ENCODE measurements around the gene JAZF1.

GRCh38 chr7:28005075-28005846 lies 175.3 kb downstream of the JAZF1 start:
- TF ChIP-seq CTCF (IDR thresholded peaks at IDR 0.05), result no peak
- no peak for TF ChIP-seq EZH2 (IDR thresholded peaks at IDR 0.05; ENCODE audit: borderline replicate concordance, insufficient read depth, low read depth, low read length, poor library complexity, severe bottlenecking)

All from B cell (primary cell).